GM23338 (cell line): Measurements from ENCODE around the gene RHO. TPM values are rescaled to one million over a fixed set of nuclear protein-coding genes. Genes with fewer than 3 reads are reported as not detected.

Experiments used
- ATAC-seq: fragments of 200-7000 bp; cut with Tn5 transposase; 3 replicates; pipeline ENCODE4 v1.9.1; 2020
- DNase-seq: peaks from one replicate; pipeline ENCODE4 v3.0.0-alpha.2; 2015; ENCODE audit warnings: low spot score
- H2AFZ ChIP-seq: fragments of 200-600 bp; sonication (generic); 2 replicates; pipeline ENCODE4 v1.8.0; 2016; ENCODE audit warnings: antibody characterized with exemption, mild to moderate bottlenecking, moderate library complexity
- H3F3A ChIP-seq: fragments of 200-600 bp; sonication (generic); replicated peaks from 2 replicates; pipeline ENCODE4 v1.8.0; 2017; ENCODE audit warnings: antibody characterized with exemption, mixed run types, low read depth
- H3K27ac ChIP-seq: fragments of 200-600 bp; sonication (generic); 2 replicates; pipeline ENCODE4 v1.6.1; 2016; ENCODE audit warnings: low read depth
- H3K27me3 ChIP-seq: fragments of 200-600 bp; sonication (generic); 2 replicates; pipeline ENCODE4 v1.8.0; 2016; ENCODE audit warnings: mild to moderate bottlenecking, mixed run types, moderate library complexity; ENCODE audit not compliant: insufficient read depth
- H3K36me3 ChIP-seq: fragments of 200-600 bp; sonication (generic); 2 replicates; pipeline ENCODE4 v1.8.0; 2016; ENCODE audit warnings: mild to moderate bottlenecking; ENCODE audit not compliant: insufficient read depth
- H3K4me1 ChIP-seq: fragments of 200-600 bp; sonication (generic); 2 replicates; pipeline ENCODE4 v1.8.0; 2016; ENCODE audit warnings: mild to moderate bottlenecking, moderate library complexity; ENCODE audit not compliant: insufficient read depth
- H3K4me2 ChIP-seq: fragments of 200-600 bp; sonication (generic); 2 replicates; pipeline ENCODE4 v1.7.1; 2017; ENCODE audit warnings: mixed run types
- H3K4me3 ChIP-seq: fragments of 200-600 bp; sonication (generic); 2 replicates; pipeline ENCODE4 v1.6.1; 2016; ENCODE audit warnings: mixed run types
- H3K79me2 ChIP-seq: fragments of 200-600 bp; sonication (generic); replicated peaks from 2 replicates; pipeline ENCODE4 v1.8.0; 2017; ENCODE audit warnings: mild to moderate bottlenecking; ENCODE audit not compliant: insufficient read depth
- H3K9me2 ChIP-seq: fragments of 200-600 bp; sonication (generic); 2 replicates; pipeline ENCODE4 v1.8.0; 2017; ENCODE audit not compliant: insufficient read depth
- H4K20me1 ChIP-seq: fragments of 200-600 bp; sonication (generic); replicated peaks from 2 replicates; pipeline ENCODE4 v1.8.0; 2017; ENCODE audit warnings: mild to moderate bottlenecking; ENCODE audit not compliant: insufficient read depth
- H3K27ac Mint-ChIP-seq: 2 replicates; pipeline ENCODE4 v1.8.0; 2020; ENCODE audit warnings: inconsistent platforms, mild to moderate bottlenecking, moderate library complexity, mixed read lengths
- H3K27me3 Mint-ChIP-seq: 3 replicates; pipeline ENCODE4 v1.8.0; 2022; ENCODE audit warnings: low read depth, mild to moderate bottlenecking, moderate library complexity, mixed read lengths, inconsistent platforms; ENCODE audit not compliant: insufficient read depth, poor library complexity
- H3K36me3 Mint-ChIP-seq: 3 replicates; pipeline ENCODE4 v1.8.0; 2021; ENCODE audit warnings: low read depth, mild to moderate bottlenecking, inconsistent platforms, moderate library complexity, mixed read lengths
- H3K4me1 Mint-ChIP-seq: 3 replicates; pipeline ENCODE4 v1.8.0; 2020; ENCODE audit warnings: mild to moderate bottlenecking, inconsistent platforms, mixed read lengths
- H3K4me3 Mint-ChIP-seq: 3 replicates; pipeline ENCODE4 v1.8.0; 2021; ENCODE audit warnings: moderate library complexity, mild to moderate bottlenecking, inconsistent platforms, mixed read lengths
- H3K9me3 Mint-ChIP-seq: 3 replicates; pipeline ENCODE4 v1.8.0; 2020; ENCODE audit warnings: moderate library complexity, mild to moderate bottlenecking, inconsistent platforms, mixed read lengths
- CREB1 ChIP-seq: fragments of 250-450 bp; sonication (Bioruptor Pico); IDR thresholded peaks from 2 replicates; pipeline ENCODE4 v1.5.0; 2020; ENCODE audit warnings: low read depth, mild to moderate bottlenecking, moderate library complexity
- ZNF114 ChIP-seq: fragments of 250-450 bp; sonication (Bioruptor Pico); IDR thresholded peaks from 2 replicates; pipeline ENCODE4 v1.5.0; 2020; ENCODE audit warnings: mild to moderate bottlenecking, moderate library complexity
- ZNF331 ChIP-seq: fragments of 250-450 bp; sonication (Bioruptor Pico); IDR thresholded peaks from 2 replicates; pipeline ENCODE4 v1.5.0; 2020; ENCODE audit warnings: low read depth, mild to moderate bottlenecking, moderate library complexity
- polyA plus RNA-seq: library from polyadenylated mRNA; unstranded; fragments of >200 nt; fragmentation: Nextera tagmentation; extraction: Ambion mirVana; gene quantifications from 2 replicates; pipeline ENCODE4 v1.2.1, GENCODE V29; 2016
- total RNA-seq: library from RNA; depleted of rRNA; stranded (reverse); fragments of >200 nt; shearing (Covaris generic); gene quantifications from 2 replicates; pipeline ENCODE4 v1.2.3, GENCODE V29; 2014
- TF ChIP-seq, protein P1 (sequence below): IDR thresholded peaks from one replicate; pipeline ENCODE4 v1.6.1; 2018; ENCODE audit warnings: antibody characterized with exemption; ENCODE audit not compliant: unreplicated experiment

Gene RHO
- total and polyA plus RNA-seq, 2 experiments from 2014 or later, result not detected

- no peak overlapping the region for H3K27ac ChIP-seq
- H3K9me2 ChIP-seq, result no peaks in the 10 kb centered on the region
- no peaks in the 10 kb centered on the region for H4K20me1 ChIP-seq
- H3K4me1 ChIP-seq, result peaks cover 4% of the 10 kb centered on the region; the same call in 1 of the 2 replicates
- no peaks in the 10 kb centered on the region for H3K27me3 ChIP-seq
- H3K4me1 Mint-ChIP-seq, result peaks cover 31% of the 10 kb centered on the region
- no peak overlapping the region for H3K4me2 ChIP-seq
- H3K36me3 Mint-ChIP-seq, result no peaks in the 10 kb centered on the region
- ATAC-seq (no peak), DNase-seq (no peak)
- H3K27me3 Mint-ChIP-seq, result peaks cover 18% of the 10 kb centered on the region
- no peak overlapping the region for H3K27ac Mint-ChIP-seq
- TF ChIP-seq ZNF331 (CRISPR knock-in tag) (no peak), CREB1 (no peak)
- H3K36me3 ChIP-seq, result no peaks in the 10 kb centered on the region
- no peaks in the 10 kb centered on the region for H3F3A ChIP-seq
- H3K4me3 ChIP-seq, result no peak overlapping the region
- no peaks in the 10 kb centered on the region for H3K79me2 ChIP-seq
- no peak overlapping the region; the same call in 2 of the 3 replicates for H3K4me3 Mint-ChIP-seq
- no peak overlapping the region for H2AFZ ChIP-seq
- no peaks in the 10 kb centered on the region for H3K9me3 Mint-ChIP-seq
These were observed 24.0 kb downstream of the RHO start for GRCh38 chr3:129552287-129553050.

DNA sequence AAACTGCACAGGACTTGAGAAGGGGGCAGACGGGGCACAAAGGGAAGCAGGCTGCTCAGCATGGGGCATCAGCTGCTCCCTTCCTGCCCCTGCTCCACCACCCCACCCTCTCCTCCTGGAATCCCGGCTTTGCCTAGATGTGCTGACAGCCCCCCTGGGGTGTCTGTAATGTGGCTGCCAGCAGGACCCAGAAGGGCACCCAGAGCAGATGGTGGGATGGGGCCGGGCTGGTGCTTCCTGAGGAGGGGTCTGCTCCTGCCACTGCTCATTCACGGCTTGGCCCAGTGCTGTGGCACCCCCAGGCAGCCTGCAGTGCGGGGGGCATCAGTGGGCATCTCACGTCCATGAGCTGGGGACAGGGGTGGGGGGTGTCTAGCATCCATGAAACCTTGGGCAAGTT lies 24.7 kb downstream of the RHO start:
- H3K36me3 ChIP-seq, result no peaks in the 10 kb centered on the region
- DNase-seq, result no peak
- peaks cover 18% of the 10 kb centered on the region for H3K27me3 Mint-ChIP-seq
- no peak overlapping the region for H3K27ac ChIP-seq
- no peaks in the 10 kb centered on the region for H3K36me3 Mint-ChIP-seq
- H3K27ac Mint-ChIP-seq, result no peak overlapping the region
- no peaks in the 10 kb centered on the region for H3K9me2 ChIP-seq
- TF ChIP-seq, protein P1, sequence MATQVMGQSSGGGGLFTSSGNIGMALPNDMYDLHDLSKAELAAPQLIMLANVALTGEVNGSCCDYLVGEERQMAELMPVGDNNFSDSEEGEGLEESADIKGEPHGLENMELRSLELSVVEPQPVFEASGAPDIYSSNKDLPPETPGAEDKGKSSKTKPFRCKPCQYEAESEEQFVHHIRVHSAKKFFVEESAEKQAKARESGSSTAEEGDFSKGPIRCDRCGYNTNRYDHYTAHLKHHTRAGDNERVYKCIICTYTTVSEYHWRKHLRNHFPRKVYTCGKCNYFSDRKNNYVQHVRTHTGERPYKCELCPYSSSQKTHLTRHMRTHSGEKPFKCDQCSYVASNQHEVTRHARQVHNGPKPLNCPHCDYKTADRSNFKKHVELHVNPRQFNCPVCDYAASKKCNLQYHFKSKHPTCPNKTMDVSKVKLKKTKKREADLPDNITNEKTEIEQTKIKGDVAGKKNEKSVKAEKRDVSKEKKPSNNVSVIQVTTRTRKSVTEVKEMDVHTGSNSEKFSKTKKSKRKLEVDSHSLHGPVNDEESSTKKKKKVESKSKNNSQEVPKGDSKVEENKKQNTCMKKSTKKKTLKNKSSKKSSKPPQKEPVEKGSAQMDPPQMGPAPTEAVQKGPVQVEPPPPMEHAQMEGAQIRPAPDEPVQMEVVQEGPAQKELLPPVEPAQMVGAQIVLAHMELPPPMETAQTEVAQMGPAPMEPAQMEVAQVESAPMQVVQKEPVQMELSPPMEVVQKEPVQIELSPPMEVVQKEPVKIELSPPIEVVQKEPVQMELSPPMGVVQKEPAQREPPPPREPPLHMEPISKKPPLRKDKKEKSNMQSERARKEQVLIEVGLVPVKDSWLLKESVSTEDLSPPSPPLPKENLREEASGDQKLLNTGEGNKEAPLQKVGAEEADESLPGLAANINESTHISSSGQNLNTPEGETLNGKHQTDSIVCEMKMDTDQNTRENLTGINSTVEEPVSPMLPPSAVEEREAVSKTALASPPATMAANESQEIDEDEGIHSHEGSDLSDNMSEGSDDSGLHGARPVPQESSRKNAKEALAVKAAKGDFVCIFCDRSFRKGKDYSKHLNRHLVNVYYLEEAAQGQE, result no peak
- no peaks in the 10 kb centered on the region for H3K79me2 ChIP-seq
- peaks cover 4% of the 10 kb centered on the region; the same call in 1 of the 2 replicates for H3K4me1 ChIP-seq
- no peaks in the 10 kb centered on the region for H4K20me1 ChIP-seq
- ATAC-seq, result no peak
- H3K4me1 Mint-ChIP-seq, result peaks cover 38% of the 10 kb centered on the region
- no peak overlapping the region for H3K4me3 Mint-ChIP-seq
- H3F3A ChIP-seq, result no peaks in the 10 kb centered on the region
- no peaks in the 10 kb centered on the region for H3K9me3 Mint-ChIP-seq
- H3K27me3 ChIP-seq, result no peaks in the 10 kb centered on the region
- no peak overlapping the region for H3K4me2 ChIP-seq
- H3K4me3 ChIP-seq, result no peak overlapping the region
- no peak overlapping the region for H2AFZ ChIP-seq

- H3K36me3 ChIP-seq, result no peaks in the 10 kb centered on the region
- no peak for TF ChIP-seq ZNF114 (CRISPR knock-in tag)
- no peaks in the 10 kb centered on the region for H3K9me3 Mint-ChIP-seq
- H3K4me1 ChIP-seq, result peaks cover 5% of the 10 kb centered on the region; the same call in 1 of the 2 replicates
- H3K79me2 ChIP-seq, result no peaks in the 10 kb centered on the region
- H2AFZ ChIP-seq, result no peak overlapping the region
- no peak for ATAC-seq
- no peak for DNase-seq
- no peaks in the 10 kb centered on the region for H4K20me1 ChIP-seq
- peaks cover 41% of the 10 kb centered on the region for H3K4me1 Mint-ChIP-seq
- no peaks in the 10 kb centered on the region for H3K9me2 ChIP-seq
- H3K27me3 Mint-ChIP-seq, result peaks cover 14% of the 10 kb centered on the region
- no peaks in the 10 kb centered on the region for H3K36me3 Mint-ChIP-seq
- no peak overlapping the region for H3K4me3 Mint-ChIP-seq
- H3K27ac Mint-ChIP-seq, result no peak overlapping the region
- no peak overlapping the region for H3K27ac ChIP-seq
- no peak overlapping the region for H3K4me3 ChIP-seq
- H3F3A ChIP-seq, result no peaks in the 10 kb centered on the region
- no peaks in the 10 kb centered on the region for H3K27me3 ChIP-seq
- H3K4me2 ChIP-seq, result no peak overlapping the region
These were observed 25.3 kb downstream of the RHO start for GRCh38 chr3:129553719-129554118.
